ENCODE measurements around the gene DMRTC2. TPM values are rescaled to one million over a fixed set of nuclear protein-coding genes. Genes with fewer than 3 reads are reported as not detected.

DMRTC2 gene
- total and polyA plus RNA-seq, 2 donors (not counting 1 experiment from before 2014, with no cell fraction given) = not detected

GRCh38 chr19:41796901-41797300 lies 47.9 kb upstream of the DMRTC2 start:
- no CpG with 5 or more reads among the region's 1 CpG for WGBS (ENCODE audit: insufficient coverage)
- ChIA-PET POLR2A (no interaction called here), CTCF (interaction anchor here (2.2 to 2.7 kb wide), 2 partner anchors 12 to 24 kb away, joined by 14 to 29 read pairs; no protein-coding TSS in a partner anchor)
- Histone ChIP-seq H3K4me2 (replicated peaks; ENCODE audit: low read depth, low read length, poor library complexity, severe bottlenecking) (no peak overlapping the region), H3K4me3 (ENCODE audit: control extremely low read depth in 1 of 5, extremely low read depth in 1 of 5, insufficient read depth in 1 of 5, low read depth in 2 of 5, low read length in 4 of 5) (peak overlapping the region in 1 of 5 experiments; percentile 24), H3K79me2 (ENCODE audit: control insufficient read depth, insufficient read depth, low read length) (no peaks in the 10 kb centered on the region), H3K9ac (ENCODE audit: low read length) (no peak overlapping the region), H3K36me3 (replicated peaks in 1 of 2; ENCODE audit: control extremely low read depth in 1 of 2, control insufficient read depth in 1 of 2, extremely low read depth in 1 of 2, insufficient read depth in 2 of 2, low read length in 1 of 2) (no peaks in the 10 kb centered on the region), H4K20me1 (ENCODE audit: control insufficient read depth, insufficient read depth, low read length, poor library complexity, severe bottlenecking) (no peaks in the 10 kb centered on the region), H3K27ac (ENCODE audit: low read length in 2 of 2) (no peak overlapping the region), H3K27me3 (replicated peaks in 1 of 4; ENCODE audit: control extremely low read depth in 1 of 4, control insufficient read depth in 3 of 4, insufficient read depth in 4 of 4, low read length in 3 of 4) (peaks cover 0 to 8% (median 3%) of the 10 kb centered on the region in 4 experiments), H3K9me3 (ENCODE audit: control extremely low read depth in 1 of 3, control insufficient read depth in 2 of 3, insufficient read depth in 1 of 3, low read length in 2 of 3) (peaks cover 0 to 3% (median 0%) of the 10 kb centered on the region in 3 donors), H3K4me1 (ENCODE audit: control insufficient read depth in 2 of 2, insufficient read depth in 2 of 2, low read length in 2 of 2) (peaks cover 11% of the 10 kb centered on the region in 2 donors), H2AFZ (ENCODE audit: insufficient read depth, low read depth, low read length, poor library complexity, severe bottlenecking) (no peak overlapping the region)
- Mint-ChIP-seq H3K27ac (no peak overlapping the region), H3K27me3 (peaks cover 16% of the 10 kb centered on the region), H3K4me3 (no peak overlapping the region), H3K4me1 (peaks cover 13% of the 10 kb centered on the region), H3K9me3 (ENCODE audit: insufficient read depth) (peaks cover 4% of the 10 kb centered on the region)
- ATAC-seq (ENCODE audit: low read depth) (no peak), DNase-seq (no peak)
- intact Hi-C loops (cut with micrococcal nuclease) = loop anchor here (10.0 kb wide), 1 partner anchor 158 kb away; the partner anchor contains the start of gene RABAC1
- TF ChIP-seq EZH2 (IDR thresholded peaks at IDR 0.05; ENCODE audit: borderline replicate concordance, insufficient read depth, low read depth, low read length, poor library complexity, severe bottlenecking) = no peak
- TF ChIP-seq, protein P1, sequence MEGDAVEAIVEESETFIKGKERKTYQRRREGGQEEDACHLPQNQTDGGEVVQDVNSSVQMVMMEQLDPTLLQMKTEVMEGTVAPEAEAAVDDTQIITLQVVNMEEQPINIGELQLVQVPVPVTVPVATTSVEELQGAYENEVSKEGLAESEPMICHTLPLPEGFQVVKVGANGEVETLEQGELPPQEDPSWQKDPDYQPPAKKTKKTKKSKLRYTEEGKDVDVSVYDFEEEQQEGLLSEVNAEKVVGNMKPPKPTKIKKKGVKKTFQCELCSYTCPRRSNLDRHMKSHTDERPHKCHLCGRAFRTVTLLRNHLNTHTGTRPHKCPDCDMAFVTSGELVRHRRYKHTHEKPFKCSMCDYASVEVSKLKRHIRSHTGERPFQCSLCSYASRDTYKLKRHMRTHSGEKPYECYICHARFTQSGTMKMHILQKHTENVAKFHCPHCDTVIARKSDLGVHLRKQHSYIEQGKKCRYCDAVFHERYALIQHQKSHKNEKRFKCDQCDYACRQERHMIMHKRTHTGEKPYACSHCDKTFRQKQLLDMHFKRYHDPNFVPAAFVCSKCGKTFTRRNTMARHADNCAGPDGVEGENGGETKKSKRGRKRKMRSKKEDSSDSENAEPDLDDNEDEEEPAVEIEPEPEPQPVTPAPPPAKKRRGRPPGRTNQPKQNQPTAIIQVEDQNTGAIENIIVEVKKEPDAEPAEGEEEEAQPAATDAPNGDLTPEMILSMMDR (IDR thresholded peaks at IDR 0.05) = no peak

- Histone ChIP-seq H3K4me1 (ENCODE audit: control insufficient read depth in 2 of 2, insufficient read depth in 2 of 2, low read length in 2 of 2) (peaks cover 30 to 34% of the 10 kb centered on the region in 2 donors), H3K9me3 (ENCODE audit: control extremely low read depth in 1 of 3, control insufficient read depth in 2 of 3, insufficient read depth in 1 of 3, low read length in 2 of 3) (peaks cover 0 to 5% (median 0%) of the 10 kb centered on the region in 3 donors), H3K4me3 (ENCODE audit: control extremely low read depth in 1 of 5, extremely low read depth in 1 of 5, insufficient read depth in 1 of 5, low read depth in 2 of 5, low read length in 4 of 5) (peak overlapping the region in 1 of 5 experiments; percentile 21), H3K36me3 (replicated peaks in 1 of 2; ENCODE audit: control extremely low read depth in 1 of 2, control insufficient read depth in 1 of 2, extremely low read depth in 1 of 2, insufficient read depth in 2 of 2, low read length in 1 of 2) (no peaks in the 10 kb centered on the region), H3K27ac (ENCODE audit: low read length in 2 of 2) (no peak overlapping the region), H3K4me2 (replicated peaks; ENCODE audit: low read depth, low read length, poor library complexity, severe bottlenecking) (no peak overlapping the region), H3K27me3 (replicated peaks in 1 of 4; ENCODE audit: control extremely low read depth in 1 of 4, control insufficient read depth in 3 of 4, insufficient read depth in 4 of 4, low read length in 3 of 4) (peaks cover 0 to 3% (median 0%) of the 10 kb centered on the region in 4 experiments), H4K20me1 (ENCODE audit: control insufficient read depth, insufficient read depth, low read length, poor library complexity, severe bottlenecking) (no peaks in the 10 kb centered on the region), H2AFZ (ENCODE audit: insufficient read depth, low read depth, low read length, poor library complexity, severe bottlenecking) (no peak overlapping the region), H3K79me2 (ENCODE audit: control insufficient read depth, insufficient read depth, low read length) (no peaks in the 10 kb centered on the region), H3K9ac (ENCODE audit: low read length) (no peak overlapping the region)
- Mint-ChIP-seq H3K4me1 (peaks cover 35% of the 10 kb centered on the region), H3K27me3 (peaks cover 3% of the 10 kb centered on the region), H3K27ac (peak overlapping the region; percentile 50), H3K4me3 (no peak overlapping the region), H3K9me3 (ENCODE audit: insufficient read depth) (peaks cover 4% of the 10 kb centered on the region)
- 48% methylated on average over 6 of the region's 9 CpGs for WGBS (ENCODE audit: insufficient coverage)
- ATAC-seq (ENCODE audit: low read depth) (no peak), DNase-seq (no peak)
- TF ChIP-seq, protein P1 (IDR thresholded peaks at IDR 0.05) = no peak
- no peak for TF ChIP-seq EZH2 (IDR thresholded peaks at IDR 0.05; ENCODE audit: borderline replicate concordance, insufficient read depth, low read depth, low read length, poor library complexity, severe bottlenecking)
- intact Hi-C loops (cut with micrococcal nuclease) = loop anchor here (10.0 kb wide), 1 partner anchor 155 kb away; the partner anchor contains the start of gene RABAC1
- ChIA-PET CTCF (interaction anchor here (4.9 to 5.2 kb wide), 2 partner anchors 15 to 47 kb away, joined by 22 to 23 read pairs; no protein-coding TSS in a partner anchor), POLR2A (no interaction called here)
Measured at GRCh38 chr19:41799444-41800000, 45.3 kb upstream of the DMRTC2 start.
